ENCODE results near the gene TUT4.

- no peak for TF ChIP-seq EZH2phosphoT487 (IDR thresholded peaks at IDR 0.05; ENCODE audit: insufficient read depth, low read depth)
- no peak for TF ChIP-seq EZH2 (IDR thresholded peaks at IDR 0.05; ENCODE audit: insufficient read depth, poor library complexity, severe bottlenecking)
Observed at GRCh38 chr1:52550447-52550846, 2.4 kb downstream of the TUT4 start.
